OCI-LY7 (cell line): Measurements from ENCODE around the gene ARHGAP45. TPM values are rescaled to one million over a fixed set of nuclear protein-coding genes. Genes with fewer than 3 reads are reported as not detected.

Experiments
- BruUV-seq: library from RNA; stranded (reverse); fragments of 400-500 nt; replicated peaks from 2 replicates; lab custom pipeline; 2021; lab: Mats Ljungman, UMichigan
- CTCF ChIA-PET: fragments of 300-600 bp; sonication (Branson Sonifier 250); formaldehyde crosslinking; loops from one replicate; lab custom pipeline; 2022; ENCODE audit warnings: antibody characterized with exemption; ENCODE audit not compliant: unreplicated experiment; lab: Charles Lee
- POLR2A ChIA-PET: fragments of 300-600 bp; sonication (Branson Sonifier 250); formaldehyde crosslinking; loops from one replicate; lab custom pipeline; 2022; ENCODE audit warnings: antibody characterized with exemption; lab: Charles Lee
- DNase-seq: peaks from one replicate; pipeline ENCODE4 v3.0.0-alpha.2; 2015; ENCODE audit warnings: low spot score
- H2AFZ ChIP-seq: fragments of 200-600 bp; sonication (generic), shearing (Covaris generic); 2 replicates; pipeline ENCODE4 v1.6.1; 2014; ENCODE audit warnings: mild to moderate bottlenecking, antibody characterized with exemption, low read length, moderate library complexity
- H3K27ac ChIP-seq: fragments of 200-600 bp; sonication (generic); 2 replicates; pipeline ENCODE4 v1.5.1; 2014; ENCODE audit warnings: mixed run types, low read depth, mild to moderate bottlenecking, moderate library complexity, low read length, inconsistent platforms; ENCODE audit not compliant: poor library complexity, severe bottlenecking
- H3K36me3 ChIP-seq: fragments of 200-600 bp; sonication (generic); 2 replicates; pipeline ENCODE4 v1.6.1; 2014; ENCODE audit warnings: mild to moderate bottlenecking, antibody characterized with exemption, low read length, moderate library complexity, mixed read lengths; ENCODE audit not compliant: insufficient read depth
- H3K4me1 ChIP-seq: fragments of 200-600 bp; sonication (generic); 2 replicates; pipeline ENCODE4 v1.5.1; 2014; ENCODE audit warnings: mild to moderate bottlenecking, low read length; ENCODE audit not compliant: insufficient read depth, poor library complexity, severe bottlenecking
- H3K4me2 ChIP-seq: fragments of 200-600 bp; sonication (generic); 2 replicates; pipeline ENCODE4 v1.6.1; 2014; ENCODE audit warnings: mild to moderate bottlenecking, low read length
- H3K4me3 ChIP-seq: fragments of 200-600 bp; sonication (generic); 2 replicates; pipeline ENCODE4 v1.5.1; 2014; ENCODE audit warnings: mild to moderate bottlenecking, low read depth, low read length; ENCODE audit not compliant: poor library complexity, severe bottlenecking
- H3K79me2 ChIP-seq: fragments of 200-600 bp; sonication (generic); 2 replicates; pipeline ENCODE4 v1.6.1; 2016; ENCODE audit warnings: low read depth, mild to moderate bottlenecking, low read length, moderate library complexity, mixed read lengths; ENCODE audit not compliant: insufficient read depth
- H3K9me2 ChIP-seq: fragments of 200-600 bp; sonication (generic); 2 replicates; pipeline ENCODE4 v1.6.1; 2016; ENCODE audit warnings: mild to moderate bottlenecking, low read length, mixed read lengths; ENCODE audit not compliant: insufficient read depth
- H3K9me3 ChIP-seq: fragments of 200-600 bp; sonication (generic); 2 replicates; pipeline ENCODE4 v1.6.1; 2014; ENCODE audit warnings: mild to moderate bottlenecking, mixed run types, low read length, mixed read lengths
- H4K20me1 ChIP-seq: fragments of 200-600 bp; sonication (generic); 2 replicates; pipeline ENCODE4 v1.6.1; 2014; ENCODE audit warnings: mild to moderate bottlenecking, antibody characterized with exemption, low read length, moderate library complexity, mixed read lengths; ENCODE audit not compliant: insufficient read depth
- CTCF ChIP-seq: fragments of 200-600 bp; sonication (generic); conservative IDR thresholded peaks from 2 replicates; pipeline ENCODE4 v1.5.1; 2014; ENCODE audit warnings: mild to moderate bottlenecking, antibody characterized with exemption, low read length, moderate library complexity, mixed read lengths
- EZH2phosphoT487 ChIP-seq: fragments of 200-600 bp; sonication (generic); IDR thresholded peaks from 2 replicates; pipeline ENCODE4 v1.6.1; 2018; ENCODE audit warnings: low read depth, borderline replicate concordance, mild to moderate bottlenecking, mixed run types, antibody characterized with exemption, low read length, moderate library complexity, mixed read lengths
- intact Hi-C: fragments of 100-400 bp; cut with micrococcal nuclease; formaldehyde crosslinking; loops from one replicate; pipeline ENCODE4 v1.10.0; 2022; ENCODE audit not compliant: unreplicated experiment
- total RNA-seq, 2 experiments: library from RNA; depleted of rRNA in 1 of 2; stranded (reverse); fragments of >200 nt in 1 of 2; shearing (Covaris generic) in 1 of 2; gene quantifications; 2 replicates each; pipeline ENCODE4 v1.2.3, GENCODE V29; 2014 to 2022

ARHGAP45 gene
- total RNA-seq, 2 experiments from 2014 or later: 135 to 143 TPM

GRCh38 chr19:1115646-1116420 is 48.9 kb downstream of the ARHGAP45 start:
- Histone ChIP-seq H4K20me1 (no peaks in the 10 kb centered on the region), H2AFZ (no peak overlapping the region), H3K4me3 (no peak overlapping the region), H3K79me2 (no peaks in the 10 kb centered on the region), H3K4me1 (peaks cover 4% of the 10 kb centered on the region), H3K9me2 (no peaks in the 10 kb centered on the region), H3K27ac (no peak overlapping the region), H3K4me2 (no peak overlapping the region), H3K9me3 (no peaks in the 10 kb centered on the region), H3K36me3 (peaks cover 28% of the 10 kb centered on the region)
- ChIA-PET POLR2A (interaction anchor here (0.6 kb wide), 1 partner anchor 78 kb away, joined by 3 read pairs; no protein-coding TSS in a partner anchor), CTCF (no interaction called here)
- TF ChIP-seq EZH2phosphoT487 (no peak), CTCF (no peak)
- BruUV-seq: no TSS peak
- no peak for DNase-seq
- intact Hi-C loops: no loop called here

DNA sequence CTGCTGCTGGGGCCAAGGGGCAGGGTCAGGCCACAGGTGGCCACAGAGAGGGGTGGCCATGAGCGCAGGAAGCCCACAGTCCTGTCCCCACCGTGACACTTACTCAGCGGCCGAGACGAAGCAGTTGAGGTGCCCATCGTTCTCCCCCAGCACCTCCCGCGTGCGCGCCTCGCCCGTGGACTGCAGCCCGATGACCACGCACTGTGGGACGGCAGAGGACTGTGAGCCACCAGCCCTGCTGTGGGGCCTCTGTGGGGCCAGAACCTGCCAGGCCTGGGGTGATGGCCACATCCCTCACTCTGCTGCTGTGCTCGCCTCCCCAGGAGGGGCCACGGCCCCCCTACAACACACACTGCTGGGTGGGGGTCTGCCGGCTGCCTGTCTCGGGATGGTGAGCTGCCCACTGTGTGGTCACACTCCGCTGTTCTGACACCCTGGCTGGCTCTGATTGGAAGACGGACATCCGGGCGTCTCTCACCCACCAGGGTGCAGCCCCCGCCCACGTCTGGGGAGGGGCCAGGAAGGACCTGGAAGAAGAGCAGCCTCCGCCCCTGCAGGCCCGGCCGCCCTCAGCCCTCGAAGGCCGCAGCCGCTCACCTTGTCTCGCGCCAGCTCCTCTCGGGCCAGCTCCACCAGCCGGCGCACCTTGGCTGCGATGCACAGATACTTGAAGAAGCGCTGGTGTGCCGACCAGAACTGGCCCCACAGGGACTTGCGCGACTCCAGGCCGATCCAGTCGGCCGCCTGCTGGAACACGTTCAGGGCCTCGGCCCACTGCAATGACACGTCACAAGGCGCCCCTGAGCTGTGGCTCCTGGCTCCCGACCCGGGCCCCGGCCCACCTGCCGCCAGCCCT is 50.0 kb downstream of the ARHGAP45 start:
- Histone ChIP-seq H3K4me2 (no peak overlapping the region), H3K4me1 (peaks cover 4% of the 10 kb centered on the region), H2AFZ (no peak overlapping the region), H3K36me3 (peaks cover 38% of the 10 kb centered on the region), H4K20me1 (no peaks in the 10 kb centered on the region), H3K9me3 (no peaks in the 10 kb centered on the region), H3K79me2 (no peaks in the 10 kb centered on the region), H3K9me2 (no peaks in the 10 kb centered on the region), H3K4me3 (no peak overlapping the region), H3K27ac (no peak overlapping the region)
- CTCF ChIA-PET: no interaction called here
- no TSS peak for BruUV-seq
- TF ChIP-seq EZH2phosphoT487: no peak
- no peak for TF ChIP-seq CTCF
- POLR2A ChIA-PET: no interaction called here
- intact Hi-C loops: no loop called here
- no peak for DNase-seq
